GM19463 (cell line): ENCODE data around the gene SEPTIN5.

Source experiments
- ATAC-seq: cut with Tn5 transposase; IDR thresholded peaks from one replicate; pipeline ENCODE4 v1.9.1; 2021; ENCODE audit warnings: mild to moderate bottlenecking, moderate library complexity; ENCODE audit not compliant: unreplicated experiment

The SEPTIN5 gene

GRCh38 chr22:19731361-19732135, 17.2 kb downstream of the SEPTIN5 start:
- ATAC-seq: no peak

- ATAC-seq: no peak
Observed at GRCh38 chr22:19732403-19733113, 18.3 kb downstream of the SEPTIN5 start.

- ATAC-seq: no peak
Observed at GRCh38 chr22:19733755-19734154, 19.5 kb downstream of the SEPTIN5 start.

- ATAC-seq: no peak
Observed at GRCh38 chr22:19734163-19734562, 19.9 kb downstream of the SEPTIN5 start.

GRCh38 chr22:19734837-19735382, 20.6 kb downstream of the SEPTIN5 start:
- no peak for ATAC-seq

GRCh38 chr22:19735665-19736510, 21.6 kb downstream of the SEPTIN5 start:
- no peak for ATAC-seq

GRCh38 chr22:19737846-19738663, 23.8 kb downstream of the SEPTIN5 start:
- ATAC-seq: no peak

- no peak for ATAC-seq
Observed at GRCh38 chr22:19738664-19739447, 24.6 kb downstream of the SEPTIN5 start.

- no peak for ATAC-seq
Observed at GRCh38 chr22:19739448-19739895, 25.2 kb downstream of the SEPTIN5 start.

GRCh38 chr22:19739911-19740449, 25.7 kb downstream of the SEPTIN5 start:
- no peak for ATAC-seq

- no peak for ATAC-seq
Observed at GRCh38 chr22:19740586-19740985, 26.3 kb downstream of the SEPTIN5 start.

- ATAC-seq: no peak
Observed at GRCh38 chr22:19741053-19741452, 26.8 kb downstream of the SEPTIN5 start.

GRCh38 chr22:19742160-19743066, 28.1 kb downstream of the SEPTIN5 start:
- no peak for ATAC-seq

- no peak for ATAC-seq
Observed at GRCh38 chr22:19743081-19743480, 28.8 kb downstream of the SEPTIN5 start.

GRCh38 chr22:19743651-19744050, 29.3 kb downstream of the SEPTIN5 start:
- no peak for ATAC-seq

- ATAC-seq: no peak
Observed at GRCh38 chr22:19744350-19745006, 30.2 kb downstream of the SEPTIN5 start.
